ENCODE measurements around the gene CD2AP. TPM values are rescaled to one million over a fixed set of nuclear protein-coding genes. Genes with fewer than 3 reads are reported as not detected.
A peak's percentile ranks its signal among the peaks of the same experiment; 100 is the strongest.

CD2AP gene
- polyA plus RNA-seq, 12 donors, result 9.4 to 20.5 (median 13.7) TPM; not detected in 1

DNA sequence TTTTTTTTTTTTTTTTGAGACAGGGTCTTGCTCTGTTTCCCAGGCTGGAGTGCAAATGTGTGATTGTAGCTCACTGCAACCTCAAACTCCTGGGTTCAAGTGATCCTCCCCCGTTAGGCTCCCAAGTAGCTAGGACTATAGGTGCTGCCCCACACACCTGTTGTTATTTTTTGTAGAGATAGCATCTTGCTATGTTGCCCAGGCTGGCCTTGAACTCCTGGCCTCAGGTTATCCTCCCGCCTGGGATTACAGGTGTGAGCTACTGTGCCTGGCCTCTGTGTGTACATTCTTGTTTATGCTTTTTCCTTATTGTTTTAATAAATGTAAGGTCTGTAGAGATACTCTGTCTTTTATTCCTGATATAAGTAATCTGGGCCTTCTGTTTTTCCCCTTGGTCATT is 14.8 kb downstream of the CD2AP start:
- no peak for DNase-seq

DNA sequence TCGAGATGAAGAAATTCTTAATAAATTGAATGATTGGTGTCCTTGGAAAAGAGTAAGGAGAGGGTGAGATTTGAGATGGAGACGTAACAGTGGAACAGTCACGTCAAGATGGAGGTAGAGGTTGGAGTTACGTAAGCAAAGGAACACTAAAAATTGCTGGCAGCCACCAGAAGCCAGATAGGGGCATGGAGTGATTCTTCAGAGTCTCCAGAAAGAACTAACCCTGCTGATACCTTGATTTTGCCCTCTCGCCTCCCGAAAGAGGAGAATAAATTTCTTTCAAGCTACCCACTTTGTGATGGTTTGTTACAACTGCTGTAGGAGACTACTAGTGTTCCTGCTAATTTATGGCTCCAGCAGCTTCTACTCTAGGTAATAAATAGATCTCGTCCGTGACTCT is 17.6 kb downstream of the CD2AP start:
- no peak for DNase-seq

DNA sequence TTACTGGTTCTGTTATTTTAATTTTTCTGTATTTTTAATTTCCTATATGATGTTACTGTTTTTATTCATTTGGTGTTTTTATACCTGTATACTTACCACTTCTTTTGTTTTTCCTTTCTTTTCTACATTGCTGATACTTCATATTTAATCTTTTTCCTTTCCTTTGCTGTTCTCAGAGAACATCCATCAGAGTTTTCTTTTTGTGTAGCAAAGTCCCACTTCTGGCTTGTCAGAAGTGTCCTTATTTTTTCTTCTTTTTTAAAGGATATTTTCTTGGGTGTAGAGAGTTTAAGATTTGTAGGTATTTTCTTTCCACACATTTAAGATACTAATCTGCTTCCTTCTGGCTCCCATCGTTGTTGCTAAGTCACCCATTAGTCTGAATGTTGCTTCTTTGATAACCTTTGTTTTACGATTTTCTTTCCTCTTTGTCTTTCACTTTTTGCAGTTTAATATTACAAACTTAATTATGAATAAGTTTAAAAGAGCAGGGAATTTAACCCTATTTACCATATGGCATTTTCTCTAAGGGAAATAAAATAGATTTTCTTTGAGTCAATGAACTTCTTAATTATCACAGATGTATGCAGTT is 18.5 kb downstream of the CD2AP start:
- DNase-seq, result no peak

DNA sequence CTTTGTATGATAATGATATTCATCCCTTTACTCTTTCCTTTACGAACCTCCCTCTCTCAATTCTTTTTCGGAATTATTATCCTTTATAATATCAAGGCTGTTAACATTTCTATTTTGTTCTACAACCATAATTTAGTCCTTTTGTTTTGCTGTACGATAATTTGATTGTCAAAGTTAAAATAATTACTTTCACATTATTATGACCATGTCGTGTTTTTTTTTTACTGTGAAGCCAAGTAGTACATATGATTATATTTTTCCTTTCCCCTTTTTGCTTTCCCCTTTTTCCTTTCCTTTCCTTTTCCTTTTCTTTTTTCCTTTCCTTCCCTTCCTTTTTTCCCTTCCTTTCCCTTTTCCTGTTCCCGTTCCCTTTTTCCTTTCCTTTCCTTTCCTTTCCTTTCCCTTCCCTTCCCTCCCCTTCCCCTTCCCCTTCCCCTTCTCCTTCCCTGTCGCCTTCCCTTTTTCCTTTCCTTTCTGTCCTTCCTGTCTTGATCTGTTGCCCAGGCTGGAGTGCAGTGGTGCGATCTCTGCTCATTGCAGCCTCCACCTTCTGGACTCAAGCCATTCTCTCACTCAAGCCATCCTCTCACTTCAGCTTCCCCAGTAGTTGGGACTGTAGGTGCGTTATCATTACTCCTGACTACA is 19.5 kb downstream of the CD2AP start:
- DNase-seq, result no peak

DNA sequence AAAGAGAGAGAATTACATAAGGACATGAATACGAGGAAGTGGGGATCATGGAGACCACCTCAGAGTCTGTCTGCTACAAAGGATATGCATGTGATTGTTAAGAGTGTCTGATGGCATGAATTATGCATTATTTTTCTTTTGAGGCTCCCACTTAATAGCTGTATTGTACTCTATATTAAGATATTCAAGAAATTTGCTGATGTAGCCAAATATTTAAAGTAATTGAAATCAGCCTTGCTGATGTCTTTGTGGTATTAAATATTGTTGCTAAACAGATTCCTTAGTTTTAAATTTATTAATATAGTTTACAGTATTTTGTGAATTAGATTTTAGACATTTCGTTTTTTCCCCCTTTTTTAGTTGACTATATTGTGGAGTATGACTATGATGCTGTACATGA is 25.3 kb downstream of the CD2AP start:
- no peak for DNase-seq

DNA sequence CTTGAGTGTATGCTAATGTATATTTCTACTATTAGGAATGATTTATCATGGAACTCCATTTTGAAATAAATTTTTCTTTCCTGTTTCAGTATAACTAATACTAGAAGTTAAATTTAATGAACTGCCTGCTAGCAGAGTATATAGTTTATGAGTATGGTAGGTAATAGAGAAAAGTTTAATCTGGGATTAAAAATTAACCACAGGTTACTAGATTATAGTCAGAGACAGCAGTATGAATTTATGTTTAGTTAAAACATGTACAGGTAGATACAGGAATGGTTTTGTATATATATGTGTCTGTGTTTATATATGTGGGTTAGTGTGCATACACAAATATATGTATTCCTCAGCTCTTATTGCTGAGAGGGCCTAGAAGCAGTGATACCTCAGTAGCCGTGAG is 32.3 kb downstream of the CD2AP start:
- no peak for DNase-seq

DNA sequence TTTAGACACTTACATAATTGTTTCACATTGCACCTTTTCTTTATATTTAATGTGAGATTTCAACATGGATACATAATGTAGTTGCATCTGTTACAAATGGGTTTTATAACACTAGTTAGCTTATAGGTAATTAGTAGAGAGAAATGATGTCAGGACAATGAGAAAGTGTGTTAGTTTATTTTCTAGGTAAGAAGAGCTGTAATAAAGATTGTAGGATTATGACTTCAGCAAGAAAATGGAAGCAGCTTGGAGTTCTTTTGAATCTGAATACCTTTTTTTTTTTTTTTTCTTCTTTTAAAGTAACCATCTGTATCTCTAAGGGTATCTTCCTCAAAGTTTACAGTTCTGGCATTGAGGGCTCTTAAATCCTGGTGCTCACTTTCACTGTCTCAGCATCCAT is 35.3 kb downstream of the CD2AP start:
- DNase-seq, result no peak

DNA sequence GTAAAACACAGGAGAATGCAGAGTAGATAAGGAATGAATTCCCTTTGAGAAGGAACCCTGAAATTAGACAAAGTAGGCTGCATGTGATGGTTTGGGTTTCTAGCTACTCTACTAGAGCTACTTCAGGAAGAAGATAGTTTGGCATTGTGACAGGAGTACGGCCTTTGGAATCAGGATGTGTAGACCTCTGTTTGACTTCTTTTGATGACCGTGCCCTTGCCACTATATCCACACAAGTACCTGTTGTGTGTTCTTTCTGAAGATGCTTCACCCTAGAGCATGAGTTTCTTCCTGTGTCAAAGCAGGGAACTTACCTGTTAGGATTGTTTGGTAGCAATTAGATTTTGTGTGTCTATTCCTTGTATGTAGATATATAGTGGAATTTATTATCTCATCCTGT is 41.7 kb downstream of the CD2AP start:
- DNase-seq, result no peak

DNA sequence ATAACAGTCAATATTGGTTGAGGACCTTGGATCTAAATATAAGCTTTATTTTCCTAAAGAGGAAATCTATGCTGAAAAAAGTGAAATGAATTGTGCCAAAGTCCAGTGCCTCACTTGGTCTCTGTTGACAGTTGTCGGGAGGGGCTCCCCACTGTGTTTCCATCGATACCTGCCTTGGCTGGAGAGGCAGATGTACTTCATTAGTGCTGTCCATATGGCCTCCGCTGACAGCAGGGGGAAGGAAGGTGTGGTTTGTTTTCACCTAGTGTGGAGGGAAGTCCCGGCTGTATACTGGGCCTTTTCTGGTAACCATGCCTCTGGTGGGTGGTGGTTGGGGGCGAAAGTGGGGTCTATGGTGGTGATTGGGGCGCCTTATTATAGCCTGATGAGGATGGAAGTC is 42.7 kb downstream of the CD2AP start:
- no peak for DNase-seq

DNA sequence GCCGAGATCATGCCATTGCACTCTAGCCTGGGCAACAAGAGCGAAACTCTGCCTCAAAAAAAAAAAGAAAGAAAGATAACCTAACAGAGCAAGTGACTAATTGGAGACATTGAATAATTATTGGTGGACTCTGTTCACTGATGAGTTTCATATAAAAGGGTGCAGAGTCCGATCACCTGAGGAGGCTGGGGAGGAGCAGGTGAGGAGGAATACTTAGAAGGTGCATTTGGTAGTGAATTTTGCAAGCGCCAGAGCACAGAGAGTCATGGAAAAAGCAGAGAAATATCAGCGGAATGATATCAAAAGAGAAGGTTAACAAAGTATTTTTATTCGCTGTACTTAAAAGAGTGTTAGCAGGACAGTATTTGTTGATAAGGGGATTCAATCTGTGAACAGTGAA is 44.4 kb downstream of the CD2AP start:
- no peak for DNase-seq

DNA sequence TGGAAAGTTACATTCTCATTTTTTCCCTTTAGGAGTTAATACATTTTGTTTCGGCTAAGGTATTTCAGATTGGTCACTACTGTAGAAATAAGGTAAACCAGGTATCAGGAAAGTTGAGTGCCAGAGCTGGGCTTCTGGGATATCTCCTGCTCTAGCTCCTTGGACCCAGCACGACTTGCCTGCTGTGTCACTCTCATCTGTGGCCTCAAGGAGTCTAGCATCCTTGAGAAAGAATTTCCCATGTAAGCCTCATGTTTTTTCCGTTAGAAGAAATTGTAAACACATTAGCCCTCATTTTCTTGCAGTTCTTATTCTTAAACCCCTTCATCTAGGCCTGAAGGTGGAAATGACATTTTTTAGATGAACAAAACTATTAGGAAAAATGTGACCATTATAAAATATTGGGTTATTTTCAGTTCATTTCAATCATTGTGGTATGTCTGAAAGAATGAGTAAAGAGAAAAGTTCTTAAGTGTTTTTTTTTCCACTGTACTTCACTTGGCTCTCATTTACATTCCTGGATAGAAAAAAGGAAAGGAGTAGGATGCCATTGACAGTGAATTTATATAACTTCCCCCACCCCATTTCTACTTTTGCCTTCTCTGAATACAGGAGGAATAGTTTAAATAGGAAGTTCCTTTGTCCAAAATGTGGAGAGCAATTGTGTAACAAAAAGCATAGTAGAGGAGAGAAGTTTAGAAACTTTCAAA is 46.7 kb downstream of the CD2AP start:
- DNase-seq, result peak; percentile 15

DNA sequence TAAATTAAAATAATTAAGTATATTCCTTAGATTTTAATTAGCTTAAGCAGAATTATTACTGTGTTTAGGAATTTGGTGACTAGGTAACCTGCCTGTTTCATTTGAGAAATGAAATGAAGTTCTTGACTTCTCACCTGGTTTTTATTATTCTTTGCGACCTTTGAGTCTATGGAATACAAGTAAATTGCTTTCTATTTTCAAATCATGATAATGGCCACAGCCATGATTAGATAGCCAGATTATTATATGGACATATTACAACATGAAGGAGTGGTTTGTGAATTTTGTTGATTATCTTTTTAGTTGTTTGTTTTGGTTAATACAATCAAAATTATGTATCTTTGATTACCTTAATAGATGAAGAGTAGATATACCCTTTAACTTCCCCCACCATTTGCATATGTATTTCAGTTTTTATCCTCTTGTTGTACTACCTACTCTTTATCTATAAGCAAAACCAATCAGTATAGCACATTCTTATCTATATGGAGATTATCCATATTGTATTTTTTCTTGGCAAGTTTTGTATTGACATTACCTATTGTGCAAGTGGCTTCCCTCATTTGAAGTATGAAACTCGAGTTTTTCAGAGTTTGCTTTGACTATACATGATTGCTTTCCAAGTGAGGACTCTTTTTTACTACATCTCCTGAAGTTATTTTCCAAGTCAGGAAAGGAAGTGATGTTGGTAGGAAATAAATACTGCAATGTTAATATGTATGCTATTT is 47.9 kb downstream of the CD2AP start:
- DNase-seq, result no peak

DNA sequence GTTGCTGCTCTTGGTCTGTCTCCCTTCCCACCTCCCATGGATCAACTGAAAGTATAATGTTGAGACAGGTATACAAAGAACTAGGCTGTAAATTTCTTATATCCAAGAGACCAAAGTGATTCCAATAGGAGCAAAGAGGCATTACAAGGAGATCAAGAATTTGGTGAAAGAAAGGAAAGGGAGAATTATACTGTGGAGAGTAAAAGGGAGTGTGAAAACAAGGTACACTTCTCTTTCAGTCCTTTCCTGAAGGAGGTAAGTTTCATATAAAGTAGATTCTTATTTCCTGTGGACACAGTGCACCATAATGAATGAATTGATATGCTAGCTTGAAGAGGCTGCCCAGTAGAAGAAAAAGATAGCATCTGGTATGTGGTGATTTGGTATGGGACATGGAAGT is 49.7 kb downstream of the CD2AP start:
- DNase-seq, result no peak

DNA sequence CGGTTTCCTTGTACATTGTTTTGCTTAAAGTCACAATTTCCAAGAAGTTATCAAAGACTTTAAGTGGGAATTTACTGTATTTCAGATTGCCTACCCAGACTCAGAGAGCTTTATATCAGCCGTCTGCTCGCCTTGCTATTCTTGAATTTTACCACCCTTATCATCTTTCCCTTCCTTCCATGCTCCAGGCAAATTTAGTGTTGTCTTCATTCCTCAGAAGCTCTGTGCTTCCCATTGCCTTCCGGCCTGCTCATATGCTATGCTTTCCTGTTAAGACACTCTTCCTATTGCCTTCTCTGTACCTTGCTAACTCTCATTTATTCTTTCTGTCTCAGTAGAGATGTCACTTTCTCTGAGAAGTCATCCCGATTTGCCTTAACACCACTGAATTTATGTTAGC is 52.1 kb downstream of the CD2AP start:
- no peak for DNase-seq

DNA sequence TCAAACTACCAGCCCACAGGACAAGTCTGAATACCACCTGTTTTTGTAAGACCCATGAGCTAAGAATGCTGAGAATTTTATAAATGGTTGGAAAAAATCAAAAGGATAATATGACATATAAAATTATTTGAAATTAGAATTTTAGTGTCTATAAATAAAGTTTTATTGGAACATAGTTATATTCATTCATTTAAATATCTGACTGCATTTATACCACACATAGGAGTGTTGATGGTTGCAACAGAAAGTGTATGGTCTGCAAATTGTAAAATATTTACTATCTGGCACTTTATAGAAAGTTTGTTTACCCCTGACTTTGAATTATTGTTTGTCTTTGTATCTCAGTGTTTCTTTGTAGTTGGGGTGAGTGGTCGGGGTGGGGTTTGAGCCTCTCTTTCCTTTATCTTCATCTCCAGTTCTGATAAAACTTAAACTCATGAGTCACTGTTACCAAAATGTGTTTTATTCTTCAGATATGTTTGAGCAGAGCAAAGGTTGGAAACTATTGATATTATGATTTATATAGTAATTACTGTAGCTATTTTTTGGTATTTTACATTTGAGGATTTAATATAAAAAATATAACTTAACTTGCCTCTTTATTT is 55.5 kb downstream of the CD2AP start:
- DNase-seq, result no peak

DNA sequence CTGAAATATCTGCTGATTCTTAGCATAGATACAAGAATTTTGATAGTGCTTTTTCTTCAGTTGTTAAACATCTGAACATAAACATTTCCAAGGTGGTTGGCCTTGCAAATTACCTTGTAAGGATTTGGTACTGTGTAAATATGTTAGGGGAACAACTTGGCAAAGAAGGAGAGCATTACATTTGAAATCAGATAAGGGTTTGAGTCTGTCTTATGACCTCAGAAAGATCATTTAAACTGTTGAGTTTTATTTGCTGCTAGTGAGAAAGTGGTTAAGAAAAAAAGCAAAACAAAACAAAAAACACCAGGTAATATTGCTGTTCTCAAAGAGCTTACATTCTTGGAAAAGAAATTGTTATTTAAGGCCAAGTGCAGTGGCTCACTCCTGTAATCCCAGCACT is 56.5 kb downstream of the CD2AP start:
- no peak for DNase-seq

DNA sequence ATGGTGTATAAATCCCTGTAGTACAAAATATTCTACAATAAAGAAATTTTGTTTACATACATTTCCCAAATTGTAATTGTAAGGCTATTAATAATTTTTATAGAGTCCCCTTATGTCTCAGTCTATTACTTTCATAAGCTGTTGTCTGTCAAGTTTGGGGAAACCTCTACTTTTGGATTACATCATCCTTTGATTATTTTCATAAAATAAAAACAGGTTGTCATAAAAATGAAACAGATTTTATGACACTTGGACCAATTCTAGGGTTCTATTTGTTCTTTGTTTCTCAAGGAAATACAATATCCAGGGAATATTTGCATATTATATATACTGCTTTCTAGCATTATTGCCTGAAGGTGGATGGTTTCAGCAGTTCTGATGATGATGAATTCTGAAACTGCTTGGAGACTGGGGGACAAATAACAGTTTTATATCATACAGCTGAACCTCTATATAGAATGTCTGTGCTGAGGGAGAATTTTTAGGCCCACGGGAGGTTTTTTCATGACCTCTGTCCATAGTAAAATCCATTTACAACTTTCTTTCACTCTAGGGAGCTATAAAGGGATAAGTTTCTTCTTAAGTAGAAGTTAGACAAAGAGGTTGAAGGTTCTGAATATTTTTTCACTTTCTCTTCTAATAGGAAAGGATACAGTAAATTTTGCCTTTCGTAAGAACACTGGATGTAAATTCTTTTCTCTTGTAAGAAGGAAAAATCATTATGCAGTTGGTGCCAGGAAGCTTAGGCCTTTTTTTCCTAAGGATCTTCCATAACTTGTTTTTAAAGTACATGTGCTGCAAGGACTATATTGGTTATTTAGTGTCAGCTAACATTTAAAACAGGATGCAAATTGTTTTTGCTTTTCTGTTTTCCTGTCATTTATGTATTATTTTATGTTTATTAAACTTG is 58.0 kb downstream of the CD2AP start:
- peak; percentile 63 for DNase-seq

DNA sequence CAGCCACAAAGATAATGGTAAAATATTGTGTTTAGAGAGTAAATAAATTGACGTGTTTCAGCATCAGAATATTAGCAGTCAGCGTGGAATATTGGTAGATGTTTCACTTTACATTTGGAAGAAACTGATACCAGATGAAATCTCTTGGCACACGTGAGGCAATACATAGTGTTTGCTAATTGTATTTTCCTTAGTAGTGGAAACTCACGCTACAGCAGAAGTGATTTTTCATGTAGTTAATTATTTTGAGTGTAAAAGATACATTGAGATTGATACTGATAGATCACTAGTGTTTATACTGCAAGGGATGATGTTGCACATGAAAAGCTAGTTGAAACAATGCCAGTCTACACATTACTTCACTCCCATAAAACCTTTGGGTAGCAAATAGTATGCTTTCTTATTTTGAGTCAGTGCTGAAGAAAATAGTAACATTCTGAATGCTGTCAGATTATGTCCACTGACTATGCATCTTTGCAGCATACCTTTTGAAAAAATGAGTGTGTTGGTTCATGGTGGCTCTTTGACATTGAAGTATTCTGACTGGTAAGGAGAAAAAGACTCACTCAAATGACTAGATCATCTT is 59.3 kb downstream of the CD2AP start:
- no peak for DNase-seq

DNA sequence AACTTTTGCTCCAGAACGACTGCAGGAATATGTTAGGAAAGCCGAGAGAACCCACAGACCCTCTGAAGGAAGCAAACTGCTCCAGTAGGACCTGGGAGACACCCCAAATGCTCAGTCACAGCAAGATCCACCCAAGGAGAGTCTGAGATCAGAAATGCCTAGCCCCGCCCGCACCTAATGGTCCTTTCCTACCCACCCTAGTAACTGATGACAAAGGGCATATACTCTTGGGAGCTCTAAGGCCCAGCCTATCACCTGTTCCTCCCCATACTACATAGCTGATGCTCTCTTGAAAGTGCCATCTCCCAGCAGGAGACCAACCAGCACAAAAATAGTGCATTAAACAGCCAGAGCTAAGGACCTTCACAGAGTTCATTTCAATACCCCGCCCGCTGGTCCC is 67.6 kb downstream of the CD2AP start:
- DNase-seq, result no peak

DNA sequence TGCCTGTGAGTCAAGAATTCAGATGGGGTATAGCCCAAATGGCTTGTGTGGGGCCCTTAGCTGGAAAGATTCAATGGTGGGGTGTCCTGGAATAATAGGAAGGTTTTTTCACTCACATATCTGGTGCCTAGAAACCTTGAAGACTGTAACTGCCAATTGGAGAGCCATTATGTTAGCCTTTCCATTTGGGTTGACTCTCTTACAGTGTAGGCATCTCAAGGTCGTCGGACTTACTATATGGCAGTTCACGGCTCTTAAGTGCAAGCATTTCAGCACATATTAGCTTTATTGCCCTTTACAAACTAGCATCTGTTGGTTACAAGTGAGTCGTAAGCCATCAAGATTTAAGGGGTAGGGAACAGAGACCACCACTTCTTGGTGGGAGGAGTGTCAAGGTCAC is 74.1 kb downstream of the CD2AP start:
- no peak for DNase-seq

DNA sequence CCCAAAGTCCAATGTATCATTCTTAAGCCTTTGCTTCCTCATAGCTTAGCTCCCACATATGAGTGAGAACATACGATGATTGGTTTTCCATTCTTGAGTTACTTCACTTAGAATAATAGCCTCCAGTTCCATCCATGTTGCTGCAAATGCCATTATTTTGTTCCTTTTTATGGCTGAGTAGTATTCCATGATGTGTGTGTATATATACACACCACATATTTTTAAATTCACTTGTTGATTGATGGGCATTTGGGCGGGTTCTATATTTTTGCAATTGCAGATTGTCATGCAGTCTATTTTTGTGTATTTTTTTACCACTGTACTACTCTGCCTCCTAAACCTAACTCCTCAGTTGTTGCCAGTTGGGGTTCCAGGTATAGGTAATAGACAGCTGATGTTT is 74.7 kb downstream of the CD2AP start:
- DNase-seq, result no peak

Measured in muscle of arm (tissue), 12 donors.